Retina (tissue), 1 donor: Measurements from ENCODE around the gene UAP1L1.
A peak's percentile ranks its signal among the peaks of the same experiment; 100 is the strongest.
"Not testable (repeated sequence)": the region's sequence is repeated elsewhere in the genome, so short reads cannot be mapped to it uniquely, and the experiment has no call there.

ENCODE experiments used
- DNase-seq: peaks from one replicate; pipeline ENCODE4 v3.0.0-alpha.2; 2016

Gene UAP1L1

DNA sequence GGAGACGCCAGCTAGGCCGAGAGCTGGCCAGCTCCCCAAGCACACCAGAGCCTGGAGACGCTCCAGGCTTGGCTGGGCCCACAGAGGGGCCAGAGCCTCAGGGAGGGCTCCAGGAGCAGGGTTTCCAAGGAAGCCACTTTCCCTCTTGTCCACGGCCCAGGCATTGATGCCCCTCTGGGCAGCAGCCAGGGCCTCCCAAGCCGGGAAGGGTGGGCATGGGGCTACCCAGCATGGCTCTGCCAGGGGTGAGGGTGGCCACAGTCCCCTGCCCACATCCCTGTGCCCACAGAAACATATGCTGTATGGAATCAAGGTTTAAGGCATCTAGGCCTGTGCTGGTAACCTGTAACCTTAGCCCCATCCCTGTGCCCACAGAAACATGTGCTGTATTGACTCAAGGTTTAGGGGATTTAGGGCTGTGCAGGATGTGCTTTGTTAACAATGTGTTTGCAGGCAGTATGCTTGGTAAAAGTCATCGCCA lies 38.8 kb downstream of the UAP1L1 start:
- DNase-seq = no peak

DNA sequence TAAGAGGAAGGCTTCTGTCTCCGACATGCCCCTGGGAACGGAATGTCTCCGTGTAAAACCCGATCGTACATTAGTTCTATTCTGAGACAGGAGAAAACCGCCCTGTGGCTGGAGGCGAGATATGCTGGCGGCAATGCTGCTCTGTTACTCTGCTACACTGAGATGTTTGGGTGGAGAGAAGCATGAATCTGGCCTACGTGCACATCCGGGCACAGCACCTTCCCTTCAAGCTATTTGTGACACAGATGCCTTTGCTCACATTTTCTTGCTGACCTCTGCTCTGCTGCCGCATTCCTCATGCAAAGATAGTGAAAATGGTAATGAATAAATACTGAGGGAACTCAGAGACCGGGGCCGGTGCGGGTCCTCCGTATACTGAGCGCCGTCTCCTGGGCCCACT lies 39.4 kb downstream of the UAP1L1 start:
- DNase-seq = no peak

DNA sequence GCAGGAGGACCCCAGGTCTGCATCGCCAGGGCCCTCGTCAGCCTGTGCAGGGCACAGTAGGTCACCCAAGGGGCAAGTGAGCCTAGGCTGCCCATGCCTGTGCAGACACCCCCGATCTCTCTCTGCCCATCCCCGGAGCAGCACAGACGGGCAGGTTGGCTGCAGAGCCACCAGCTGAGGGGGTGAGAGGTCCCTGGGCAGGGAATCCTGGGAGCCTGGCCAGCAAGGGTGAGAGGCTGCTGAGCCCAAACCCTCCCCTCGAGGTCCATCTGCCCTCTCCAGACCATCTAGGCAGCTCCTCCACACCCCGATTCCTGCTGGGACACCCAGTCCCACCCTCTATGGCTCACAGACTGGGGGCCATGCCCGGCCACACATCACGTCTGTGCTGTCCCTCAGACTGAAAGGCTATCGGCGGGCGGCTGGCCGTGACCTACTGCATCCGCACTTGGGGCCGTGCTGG lies 40.0 kb downstream of the UAP1L1 start:
- no peak for DNase-seq

DNA sequence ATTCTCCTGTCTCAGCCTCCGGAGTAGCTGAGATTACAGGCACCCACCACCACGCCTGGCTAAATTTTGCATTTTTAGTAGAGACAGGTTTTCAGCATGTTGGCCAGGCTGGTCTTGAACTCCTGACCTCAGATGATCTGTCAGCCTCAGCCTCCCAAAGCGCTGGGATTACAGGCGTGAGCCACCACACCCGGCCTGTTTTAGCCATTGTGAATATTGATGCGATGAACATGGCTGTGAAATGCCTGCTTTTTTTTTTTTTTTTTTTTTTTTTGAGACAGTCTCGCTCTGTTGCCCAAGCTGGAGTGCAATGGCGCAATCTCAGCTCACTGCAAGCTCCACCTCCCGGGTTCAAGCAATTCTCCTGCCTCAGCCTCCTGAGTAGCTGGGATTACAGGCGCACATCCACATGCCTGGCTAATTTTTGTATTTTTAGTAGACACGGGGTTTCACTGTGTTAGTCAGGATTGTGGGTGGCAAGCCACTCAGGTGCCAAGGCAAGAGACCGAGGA lies 40.8 kb downstream of the UAP1L1 start:
- not testable (repeated sequence) for DNase-seq

DNA sequence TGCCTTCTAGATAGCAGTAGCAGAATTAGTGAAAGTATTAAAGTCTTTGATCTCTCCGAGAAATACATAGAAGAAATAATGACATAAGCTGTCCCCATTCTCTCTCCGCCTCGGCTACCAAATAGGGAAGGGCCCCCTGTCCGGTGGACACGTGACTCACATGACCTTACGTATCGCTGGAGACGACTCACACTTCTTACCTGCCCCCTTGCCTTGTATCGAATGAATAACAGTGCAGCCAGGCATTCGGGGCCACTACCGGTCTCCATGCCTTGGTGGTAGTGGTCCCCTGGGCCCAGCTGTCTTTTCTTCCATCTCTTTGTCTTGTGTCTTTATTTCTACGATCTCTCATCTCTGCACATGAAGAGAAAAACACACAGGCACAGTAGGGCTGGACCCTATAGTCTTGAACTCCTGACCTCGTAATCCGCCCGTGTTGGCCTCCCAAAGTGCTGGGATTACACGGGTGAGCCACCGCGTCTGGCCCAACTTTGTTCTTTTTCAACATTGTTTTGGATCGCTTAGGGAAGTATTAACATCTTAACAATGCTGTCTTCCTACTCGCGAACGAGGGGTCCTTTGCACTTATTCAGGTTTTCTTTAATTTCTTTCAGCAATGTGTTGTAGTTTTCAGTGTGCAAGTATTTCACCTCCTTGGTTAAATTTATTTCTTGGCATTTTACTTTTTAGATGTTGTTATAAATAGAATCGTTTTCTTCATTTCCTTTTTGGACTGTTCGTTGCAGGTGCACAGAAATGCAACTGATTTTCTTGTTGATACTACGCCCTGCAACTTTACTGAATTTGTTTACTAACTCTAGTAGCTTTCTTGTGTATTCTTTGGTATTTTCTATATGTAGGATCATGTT lies 44.8 kb downstream of the UAP1L1 start:
- DNase-seq = not testable (repeated sequence)

DNA sequence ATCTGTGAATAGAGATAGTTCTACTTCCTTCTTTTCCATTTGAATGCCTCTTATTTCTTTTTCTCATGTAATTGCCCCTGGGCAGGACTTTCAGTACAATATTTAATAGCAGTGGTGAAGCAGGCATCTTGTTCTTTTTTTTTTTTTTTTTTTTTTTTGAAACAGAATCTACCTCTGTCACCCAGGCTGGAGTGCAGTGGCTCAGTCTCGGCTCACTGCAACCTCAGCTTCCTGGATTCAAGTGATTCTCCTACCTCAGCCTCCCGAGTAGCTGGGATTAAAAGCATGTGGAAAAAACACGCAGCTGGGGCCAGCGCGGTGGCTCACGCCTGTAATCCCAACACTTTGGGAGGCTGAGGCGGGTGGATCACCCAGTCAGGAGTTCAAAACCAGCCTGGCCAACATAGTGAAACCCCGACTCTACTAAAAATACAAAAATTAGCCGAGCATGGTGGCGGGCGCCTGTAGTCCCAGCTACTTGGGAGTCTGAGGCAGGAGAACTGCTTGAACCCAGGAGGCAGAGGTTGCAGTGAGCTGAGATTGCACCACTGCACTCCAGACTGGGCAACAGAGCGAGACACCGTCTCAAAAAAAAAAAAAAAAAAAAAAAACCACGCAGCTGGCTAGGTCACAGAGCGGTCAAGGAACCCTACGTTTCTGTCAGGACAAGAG lies 45.6 kb downstream of the UAP1L1 start:
- not testable (repeated sequence) for DNase-seq

DNA sequence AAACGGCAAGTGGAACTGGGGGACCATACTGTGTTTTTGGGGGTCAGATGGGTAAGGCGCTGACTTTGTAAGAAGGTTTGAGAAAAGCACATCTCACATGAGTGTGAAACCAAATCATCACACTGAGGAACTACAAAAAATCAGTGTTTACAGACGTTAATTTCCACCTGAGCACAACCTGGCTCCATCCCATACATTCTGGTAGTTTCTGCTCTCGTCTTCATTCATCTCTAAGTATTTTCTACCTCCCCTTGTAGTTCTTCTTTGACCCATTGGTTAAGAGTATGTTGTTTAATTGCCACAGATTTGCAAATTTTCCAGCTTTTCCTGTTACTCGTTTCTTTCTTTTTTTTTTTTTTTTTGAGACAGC lies 46.1 kb downstream of the UAP1L1 start:
- DNase-seq = no peak

DNA sequence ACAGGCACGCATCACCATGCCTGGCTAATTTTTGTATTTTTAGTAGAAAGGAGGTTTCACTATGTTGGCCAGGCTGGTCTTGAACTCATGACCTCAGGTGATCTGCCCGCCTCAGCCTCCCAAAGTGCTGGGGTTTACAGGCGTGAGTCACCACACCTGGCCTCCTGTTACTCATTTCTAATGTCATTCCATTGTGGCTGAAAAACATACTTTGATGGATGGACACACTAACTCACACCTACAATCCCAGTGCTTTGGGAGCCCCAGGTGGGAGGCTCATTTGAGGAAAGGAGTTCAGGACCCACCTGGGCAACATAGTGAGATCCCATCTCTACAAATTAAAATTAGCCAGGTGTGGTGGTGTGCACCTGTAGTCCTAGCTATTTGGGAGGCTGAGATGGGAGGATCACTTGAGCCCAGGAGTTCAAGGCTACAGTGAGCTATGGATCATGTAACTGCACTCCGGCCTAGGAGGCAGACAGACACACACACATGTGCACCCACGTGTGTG lies 46.7 kb downstream of the UAP1L1 start:
- DNase-seq = not testable (repeated sequence)

DNA sequence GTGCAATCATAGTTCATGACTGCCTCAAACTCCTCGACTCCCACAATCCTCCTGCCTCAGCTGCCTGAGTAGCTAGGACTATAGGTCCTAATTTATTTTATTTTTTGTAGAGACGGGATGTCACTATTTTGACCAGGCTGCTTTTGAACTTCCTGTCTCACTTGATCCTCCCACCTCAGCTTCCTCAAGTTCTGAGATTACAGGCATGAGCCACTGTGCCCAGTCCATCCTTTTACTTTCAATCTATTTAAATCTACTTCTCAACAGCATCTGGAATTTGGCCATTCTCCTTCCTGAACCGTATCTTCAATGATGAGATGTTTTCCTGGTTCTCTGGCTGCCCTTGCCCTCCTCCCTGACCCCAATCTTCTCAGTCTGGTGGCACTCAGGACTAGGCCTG lies 49.5 kb downstream of the UAP1L1 start:
- DNase-seq = no peak

DNA sequence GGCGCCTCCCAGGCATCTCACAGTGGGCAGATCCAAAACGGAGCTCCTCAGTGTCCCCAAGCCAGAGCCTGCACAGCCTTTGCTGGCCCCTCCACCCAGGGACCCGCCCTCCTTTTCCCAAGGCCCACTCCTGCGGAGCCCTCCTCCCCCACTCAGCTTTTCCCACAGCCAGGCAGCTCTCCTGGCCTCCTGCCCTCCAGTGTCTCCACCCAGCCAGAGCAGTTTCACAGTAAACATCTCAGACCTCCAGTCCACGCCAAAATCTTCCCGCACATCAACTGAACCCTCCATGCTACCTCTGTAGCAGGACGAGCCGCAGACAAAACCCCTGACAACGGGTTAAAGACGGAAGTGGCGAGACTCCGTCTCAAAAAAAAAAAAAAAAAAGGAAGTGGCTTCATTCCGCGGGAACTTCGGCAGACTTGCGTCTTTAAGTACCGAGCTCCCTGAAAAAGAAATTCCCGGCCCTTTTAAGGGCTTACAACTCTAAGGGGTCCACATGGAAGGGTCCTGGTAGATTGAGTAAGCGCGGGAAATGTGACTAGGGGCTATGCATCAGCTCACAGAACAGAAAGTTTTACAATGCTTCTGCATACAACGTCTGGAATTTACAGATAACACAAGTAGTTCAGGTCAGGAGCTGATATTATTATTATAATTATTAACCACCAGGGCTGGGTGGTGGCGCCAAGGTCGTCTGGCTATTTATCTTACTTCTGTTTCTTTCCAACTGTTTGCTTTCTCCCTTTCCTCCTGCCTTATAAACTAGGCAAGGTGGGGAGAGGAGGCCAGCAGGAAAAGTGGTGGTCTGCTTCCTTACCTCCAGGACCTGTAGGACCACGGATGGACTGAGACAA lies 50.2 kb downstream of the UAP1L1 start:
- DNase-seq = no peak

DNA sequence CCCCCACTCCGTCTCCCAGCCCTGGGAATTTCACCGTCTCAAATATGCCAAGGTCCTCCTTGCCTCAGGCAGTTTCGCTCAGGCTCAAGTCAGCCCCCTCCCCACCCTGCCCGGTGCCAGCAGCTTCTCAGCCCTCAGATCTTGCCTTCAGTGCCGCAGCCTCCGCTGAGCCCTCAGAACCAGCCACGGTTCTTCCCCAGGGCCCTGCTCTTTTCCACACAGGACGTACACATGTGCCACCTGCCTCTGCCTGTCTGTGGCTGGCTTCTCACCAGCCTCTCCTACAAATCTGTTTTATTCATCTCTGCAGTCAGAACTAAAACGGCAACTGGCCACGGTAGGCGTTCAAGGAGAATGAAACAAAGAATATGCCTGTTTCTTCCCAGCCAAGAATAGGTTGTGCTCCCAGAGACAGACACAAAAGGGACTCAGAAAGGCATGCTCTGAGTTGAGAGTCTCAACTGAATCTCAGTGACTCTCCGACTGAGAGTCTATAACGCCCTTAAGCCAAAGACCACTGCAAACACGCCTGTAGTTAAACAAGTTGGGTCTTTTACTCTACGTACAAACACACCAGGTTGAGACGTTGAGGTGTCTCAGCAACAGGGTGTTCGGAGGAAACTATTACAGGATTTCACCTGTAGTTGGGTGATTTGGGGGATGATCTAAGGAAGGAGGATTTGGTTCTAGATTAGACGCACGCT lies 51.0 kb downstream of the UAP1L1 start:
- no peak for DNase-seq

DNA sequence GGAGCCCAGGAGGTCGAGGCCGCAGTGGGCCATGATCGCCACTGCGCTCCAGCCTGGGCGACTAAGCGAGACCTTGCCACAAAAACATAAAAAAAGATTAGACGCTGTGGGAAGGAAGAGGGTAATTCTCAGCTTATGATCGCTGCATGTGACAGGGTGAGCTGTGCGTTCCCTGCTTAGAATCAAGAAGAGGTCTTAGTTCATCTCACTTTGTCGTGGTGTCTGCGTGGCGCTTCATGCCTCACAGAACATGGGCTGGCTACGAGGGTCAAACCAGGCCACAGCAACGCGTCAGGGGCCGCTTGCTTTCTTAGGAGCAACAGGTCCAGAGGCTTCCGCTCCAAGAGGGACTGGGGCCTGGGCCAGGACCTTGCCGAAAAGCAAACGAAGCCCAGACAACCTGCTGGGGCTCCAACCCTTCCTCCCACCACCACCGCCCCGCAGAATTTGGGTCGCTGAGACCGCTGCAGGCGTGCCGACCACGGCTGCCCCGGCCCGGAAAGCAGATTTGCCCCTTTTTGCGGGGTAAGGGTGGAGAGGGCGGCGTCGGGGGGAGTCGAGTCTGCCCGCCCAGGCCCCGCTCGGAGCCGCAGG lies 51.6 kb downstream of the UAP1L1 start:
- peak; percentile 44 for DNase-seq

DNA sequence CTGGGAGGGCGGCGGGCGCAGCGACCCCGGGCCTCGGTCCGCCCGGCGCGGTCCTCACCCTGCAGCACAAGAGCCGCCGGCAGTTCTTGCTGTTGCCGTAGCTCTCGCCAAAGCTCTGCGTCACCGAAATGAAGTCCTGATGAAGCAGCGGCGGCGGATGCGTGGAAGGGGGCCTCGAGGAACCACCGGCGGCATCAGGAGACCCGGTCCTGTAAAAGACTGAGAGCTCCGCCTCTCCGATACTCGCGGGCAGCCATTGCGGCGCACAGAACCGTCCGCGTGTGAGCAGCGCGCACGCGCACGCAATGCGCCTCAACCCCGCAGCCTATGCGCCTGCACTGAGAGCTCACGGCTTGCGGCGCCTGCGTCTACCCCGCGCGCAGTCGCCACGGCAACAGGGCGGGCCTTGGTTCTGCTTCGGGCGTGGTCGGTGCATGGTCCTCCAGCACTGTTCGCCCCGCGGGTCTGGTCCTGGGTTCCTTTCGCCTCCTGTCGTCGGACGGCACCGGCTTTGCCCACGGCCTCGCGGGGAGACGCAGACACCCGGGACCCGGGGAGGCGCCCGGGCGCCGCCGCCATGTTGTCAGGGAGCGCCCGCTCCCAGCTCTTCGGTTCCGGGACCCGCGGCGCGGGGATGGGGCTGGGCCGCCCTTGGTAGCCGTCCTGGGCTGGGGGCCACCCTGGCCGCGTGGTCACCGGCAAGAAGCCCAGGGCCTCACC lies 52.3 kb downstream of the UAP1L1 start:
- DNase-seq = peak; percentile 96

DNA sequence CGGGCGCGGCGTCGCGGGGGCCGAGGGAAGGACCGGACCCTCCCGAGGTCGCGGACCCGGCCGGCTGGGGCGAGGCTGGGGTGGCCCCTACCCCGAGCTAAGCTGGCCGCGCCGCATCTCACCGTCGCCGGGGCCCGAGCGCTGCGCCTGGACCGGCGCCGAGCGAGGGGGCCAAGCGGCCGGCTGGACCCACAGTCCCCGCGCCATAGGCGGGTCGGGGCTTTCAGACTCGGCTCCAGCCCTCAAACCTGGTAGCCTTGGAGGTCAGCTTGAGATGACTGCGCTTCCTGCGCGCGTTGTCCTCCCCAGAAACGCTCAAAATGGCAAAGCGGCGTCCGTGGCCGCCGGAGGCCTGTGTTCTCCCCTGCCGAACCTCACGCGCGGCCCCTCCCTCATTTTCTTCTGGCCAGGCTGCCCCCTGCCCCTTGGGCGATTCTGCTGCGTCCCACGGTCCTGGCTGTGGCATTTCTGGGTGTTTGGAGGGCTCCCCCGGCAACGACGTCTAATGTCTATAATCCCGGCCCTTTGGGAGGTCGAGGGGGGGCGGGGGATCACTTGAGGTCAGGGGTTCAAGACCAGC lies 52.9 kb downstream of the UAP1L1 start:
- DNase-seq = no peak
